Measurements from ENCODE around the gene ZFP36L2. TPM values are rescaled to one million over a fixed set of nuclear protein-coding genes. Genes with fewer than 3 reads are reported as not detected.
A peak's percentile ranks its signal among the peaks of the same experiment; 100 is the strongest.
"Not testable (repeated sequence)": the region's sequence is repeated elsewhere in the genome, so short reads cannot be mapped to it uniquely, and the experiment has no call there.

The ZFP36L2 gene
- total RNA-seq, 1 experiment from 2014 or later = 9.4 TPM

- DNase-seq (ENCODE audit: low read depth) = no peak
Observed at GRCh38 chr2:43210125-43210466, 16.3 kb downstream of the ZFP36L2 start.

DNA sequence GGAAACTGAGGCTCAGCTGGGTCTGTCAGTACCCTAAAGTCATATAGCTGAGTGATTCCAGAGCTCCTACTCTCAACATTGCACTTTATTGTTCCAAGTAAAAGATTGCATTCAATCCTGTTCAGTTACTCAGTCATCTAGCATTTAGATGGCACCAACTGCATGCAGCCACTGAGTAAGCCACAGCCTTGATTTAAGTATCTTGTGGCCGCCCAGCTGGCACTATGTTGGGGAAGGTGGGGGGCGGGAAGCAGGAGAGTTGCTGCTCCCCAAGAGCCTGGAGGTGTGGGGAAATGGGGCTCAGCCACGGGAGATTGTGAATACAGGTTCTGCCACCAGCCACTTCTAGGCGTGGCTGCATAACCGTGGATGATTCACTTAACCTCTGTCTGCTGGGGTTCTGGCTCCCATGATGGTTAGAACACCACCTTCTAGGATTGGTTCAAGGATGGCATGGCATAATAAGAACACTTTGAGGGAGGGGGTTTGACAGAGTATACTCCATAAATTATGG lies 17.1 kb downstream of the ZFP36L2 start:
- no peak for DNase-seq (ENCODE audit: low read depth)

DNA sequence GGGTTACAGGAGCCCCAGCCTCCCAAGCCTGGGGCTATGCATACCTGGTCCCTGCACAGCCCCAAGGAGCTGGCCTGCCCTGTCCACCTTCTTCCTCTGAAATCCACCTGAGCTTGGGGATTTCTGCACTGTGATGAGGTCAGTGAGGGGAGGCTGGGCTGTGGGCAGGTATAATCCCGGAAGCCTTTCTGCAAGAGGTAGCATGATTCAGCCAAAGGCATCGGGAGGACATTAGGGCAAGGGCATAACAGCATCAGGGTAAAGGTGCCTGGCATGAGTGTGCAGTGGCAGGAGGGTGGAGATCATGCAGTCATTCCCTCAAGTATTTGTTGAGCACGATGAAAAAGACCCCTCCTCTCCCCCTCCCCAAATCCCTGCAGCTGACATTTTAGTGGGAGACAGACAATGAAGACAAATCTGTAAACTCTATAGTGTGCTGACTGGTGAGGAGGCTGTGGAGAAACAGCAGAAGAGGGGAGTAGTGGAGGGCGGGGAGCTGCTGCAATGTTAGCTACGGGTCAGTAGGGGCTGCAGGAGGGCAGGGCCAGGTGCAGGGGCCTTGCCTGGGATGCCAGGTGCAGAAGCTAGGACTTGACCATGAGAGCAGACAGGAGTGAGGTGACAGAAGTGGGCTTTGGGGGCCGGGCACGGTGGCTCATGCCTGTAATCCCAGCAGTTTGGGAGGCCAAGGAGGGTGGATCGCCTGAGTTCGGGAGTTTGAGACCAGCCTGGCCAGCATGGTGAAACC lies 18.7 kb downstream of the ZFP36L2 start:
- no peak for DNase-seq (ENCODE audit: low read depth)

DNA sequence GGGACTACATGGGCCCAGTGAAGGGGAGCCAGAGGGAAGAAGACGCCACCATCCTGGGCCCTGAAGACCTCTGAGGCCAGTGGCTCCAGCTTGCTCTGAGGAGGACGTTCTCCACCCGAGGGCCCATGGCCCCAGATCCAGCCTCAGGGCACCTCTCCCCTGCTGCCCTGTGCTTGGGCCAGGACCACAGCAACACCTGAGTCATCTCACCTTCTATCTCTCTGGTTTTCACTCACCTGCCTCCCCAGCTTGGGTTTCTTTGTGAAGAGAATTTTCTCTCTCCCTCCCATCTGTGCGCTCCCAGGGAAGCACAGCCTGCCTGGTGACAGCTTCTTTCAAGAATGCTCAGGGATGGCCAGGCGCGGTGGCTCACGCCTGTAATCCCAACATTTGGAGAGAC lies 19.8 kb downstream of the ZFP36L2 start:
- DNase-seq (ENCODE audit: low read depth) = no peak

DNA sequence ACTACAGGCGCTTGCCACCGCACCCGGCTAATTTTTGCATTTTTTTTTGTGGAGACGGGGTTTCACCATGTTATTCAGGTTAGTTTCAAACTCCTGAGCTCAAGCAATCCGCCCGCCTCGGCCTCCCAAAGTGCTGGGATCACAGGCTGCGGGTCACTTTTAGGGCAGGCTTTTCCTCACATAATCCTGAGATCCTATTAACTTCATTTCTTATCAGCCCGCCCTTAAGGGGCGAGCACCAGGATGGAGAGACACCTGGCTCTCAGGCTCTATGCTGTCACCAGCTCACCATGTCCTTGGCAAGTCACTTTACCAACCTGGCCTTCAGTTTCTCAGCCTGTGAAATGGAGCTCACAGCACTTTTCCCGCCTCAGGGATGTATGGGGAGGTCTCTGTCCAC lies 23.0 kb downstream of the ZFP36L2 start:
- no peak for DNase-seq (ENCODE audit: low read depth)

DNA sequence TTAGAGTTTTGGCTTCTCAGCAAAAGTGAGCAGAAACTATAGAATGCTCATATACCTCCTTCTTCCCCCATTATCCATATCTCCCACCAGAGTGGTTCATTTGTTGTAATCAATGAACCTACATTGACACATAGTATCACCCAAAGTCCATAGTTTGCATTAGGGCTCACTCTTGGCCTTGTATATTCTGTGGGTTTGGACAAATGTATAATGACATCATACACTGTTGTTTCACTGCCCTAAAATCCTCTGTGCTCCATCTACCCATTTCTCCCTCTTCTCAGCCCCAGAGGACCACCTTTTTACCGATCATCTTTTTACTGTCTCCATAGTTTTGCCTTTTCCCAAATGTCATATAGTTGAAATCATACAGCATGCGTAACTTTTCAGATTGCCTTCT lies 24.1 kb downstream of the ZFP36L2 start:
- no peak for DNase-seq (ENCODE audit: low read depth)

DNA sequence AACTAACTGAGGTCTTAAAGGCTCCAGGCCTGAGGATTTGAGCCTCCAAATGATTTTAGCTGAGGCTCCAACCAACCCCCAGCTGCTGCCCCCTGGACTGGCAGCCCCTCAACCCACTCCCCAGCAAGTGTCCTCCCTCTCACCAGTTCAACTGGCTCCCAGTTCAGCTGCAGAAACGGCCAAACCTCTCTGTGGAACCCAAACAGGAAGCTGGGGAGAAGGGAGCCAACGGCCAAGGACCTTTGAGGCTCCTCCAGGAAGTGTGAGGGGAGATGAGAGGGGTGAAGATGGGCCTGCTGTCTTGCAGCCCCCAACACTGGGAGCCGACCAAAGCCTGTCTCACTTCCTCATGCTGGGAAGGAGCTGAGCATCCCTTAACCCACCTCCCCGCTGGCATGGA lies 24.9 kb downstream of the ZFP36L2 start:
- no peak for DNase-seq (ENCODE audit: low read depth)

GRCh38 chr2:43201016-43201415 lies 25.4 kb downstream of the ZFP36L2 start:
- no peak for DNase-seq (ENCODE audit: low read depth)

GRCh38 chr2:43199492-43200488 lies 26.6 kb downstream of the ZFP36L2 start:
- DNase-seq (ENCODE audit: low read depth) = no peak

- DNase-seq (ENCODE audit: low read depth) = no peak
Observed at GRCh38 chr2:43198263-43198662, 28.1 kb downstream of the ZFP36L2 start.

- no peak for DNase-seq (ENCODE audit: low read depth)
Observed at GRCh38 chr2:43197588-43197896, 28.9 kb downstream of the ZFP36L2 start.

- no peak for DNase-seq (ENCODE audit: low read depth)
Observed at GRCh38 chr2:43196768-43197587, 29.4 kb downstream of the ZFP36L2 start.

- DNase-seq (ENCODE audit: low read depth) = no peak
Observed at GRCh38 chr2:43194121-43194869, 32.1 kb downstream of the ZFP36L2 start.

GRCh38 chr2:43193652-43194120 lies 32.7 kb downstream of the ZFP36L2 start:
- DNase-seq (ENCODE audit: low read depth) = no peak

- no peak for DNase-seq (ENCODE audit: low read depth)
Observed at GRCh38 chr2:43192744-43193651, 33.4 kb downstream of the ZFP36L2 start.

DNA sequence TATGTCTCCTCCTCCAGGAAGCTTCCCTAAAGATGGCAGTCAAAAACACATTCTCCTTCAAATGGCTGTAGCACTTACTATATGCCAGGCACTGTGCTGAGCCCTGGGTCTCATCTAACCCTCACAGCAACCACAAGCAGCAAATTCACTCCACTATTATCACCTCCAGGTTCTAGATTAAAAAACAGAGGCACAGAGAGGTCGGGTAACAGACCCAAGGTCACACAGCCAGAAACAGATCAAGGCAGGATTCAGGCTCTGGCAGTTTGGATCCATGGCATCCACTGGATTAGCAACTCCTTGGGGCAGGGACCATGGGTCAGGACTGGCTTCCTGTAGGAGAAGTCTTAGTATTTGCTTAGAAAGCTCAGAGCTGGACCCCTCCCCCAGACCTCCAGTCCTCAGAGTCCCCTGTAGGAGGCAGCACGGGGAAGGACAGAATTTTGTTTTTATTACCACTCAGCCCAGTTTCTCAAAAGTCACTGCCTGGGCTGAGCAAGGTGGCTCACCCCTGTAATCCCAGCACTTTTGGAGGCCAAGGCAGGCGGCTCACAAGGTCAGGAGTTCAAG lies 34.4 kb downstream of the ZFP36L2 start:
- DNase-seq (ENCODE audit: low read depth) = peak; percentile 21

DNA sequence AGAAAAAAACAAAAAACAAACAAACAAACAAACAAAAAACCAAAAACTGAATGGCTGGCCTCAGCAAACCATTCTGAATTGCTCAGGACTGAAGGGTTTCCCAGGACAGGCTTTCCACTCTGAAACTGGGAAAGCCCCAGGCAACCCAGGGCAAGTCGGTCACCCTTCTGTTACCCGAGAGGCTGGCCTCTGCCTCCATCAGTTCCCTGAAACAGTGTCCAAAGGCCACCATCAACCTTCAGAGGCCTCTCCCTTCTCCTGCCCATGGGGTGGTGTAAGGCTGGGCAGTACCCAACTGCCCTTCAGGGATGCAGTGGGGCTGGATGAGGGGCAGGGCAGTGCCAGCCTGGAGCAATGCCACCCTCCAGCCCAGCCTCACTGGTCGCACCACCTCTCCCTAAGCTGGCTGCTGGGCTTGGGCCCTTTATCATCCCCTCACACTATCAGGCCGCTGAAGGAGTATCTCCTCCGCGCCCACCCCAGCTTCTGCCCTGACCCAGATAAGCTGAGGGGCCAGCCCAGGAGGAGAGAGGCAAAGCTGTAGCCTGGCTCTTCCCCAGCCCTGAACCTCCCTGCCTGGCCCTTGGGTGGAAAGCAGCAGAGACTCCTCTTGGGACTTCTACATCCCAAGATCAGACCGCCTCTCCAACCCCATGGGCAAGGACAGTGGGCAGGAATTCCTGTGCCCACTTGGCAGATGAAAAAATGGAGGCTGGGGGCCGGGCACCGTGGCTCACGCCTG lies 35.9 kb downstream of the ZFP36L2 start:
- no peak for DNase-seq (ENCODE audit: low read depth)

GRCh38 chr2:43189861-43190260 lies 36.5 kb downstream of the ZFP36L2 start:
- not testable (repeated sequence) for DNase-seq (ENCODE audit: low read depth)
